Right lobe of liver (tissue), 6 donors: Measurements from ENCODE around the gene AVPR2. TPM values are rescaled to one million over a fixed set of nuclear protein-coding genes. Genes with fewer than 3 reads are reported as not detected.

Experiments
- ATAC-seq, 4 donors: fragments of 200-7000 bp; cut with Tn5 transposase; one replicate each; pipeline ENCODE4 v1.9.1; 2020; ENCODE audit warnings: mild to moderate bottlenecking in 4 of 4, moderate library complexity in 4 of 4
- DNase-seq, 3 donors: peaks; one replicate each; pipeline ENCODE4 v3.0.0-alpha.2; 2020
- H3K27ac ChIP-seq, 3 donors: fragments of 200-600 bp; one replicate each; pipeline ENCODE4 v1.8.0; 2022
- H3K27me3 ChIP-seq, 2 donors: fragments of 200-600 bp; one replicate each; pipeline ENCODE4 v1.8.0; 2022
- H3K36me3 ChIP-seq, 4 donors: fragments of 200-600 bp; sonication (generic) in 1 of 4; one replicate each; pipeline versions ENCODE4 v1.5.1 to v1.8.0; 2017 to 2022; ENCODE audit warnings: control low read depth in 1 of 4
- H3K4me1 ChIP-seq, 4 donors: fragments of 200-600 bp; sonication (generic) in 1 of 4; one replicate each; pipeline versions ENCODE4 v1.5.1 to v1.8.0; 2017 to 2022; ENCODE audit warnings: control low read depth in 1 of 4
- H3K4me3 ChIP-seq, 3 donors: fragments of 200-600 bp; one replicate each; pipeline ENCODE4 v1.8.0; 2022
- H3K9me3 ChIP-seq, 4 donors: fragments of 200-600 bp; sonication (generic) in 1 of 4; one replicate each; pipeline versions ENCODE4 v1.5.1 to v1.8.0; 2017 to 2022; ENCODE audit warnings: control low read depth in 1 of 4
- CTCF ChIP-seq, 4 donors: fragments of 200-600 bp in 3 of 4; fragments of 450-650 bp in 1 of 4; IDR thresholded peaks; one replicate each; pipeline versions ENCODE4 v1.5.1 to v1.8.0; 2016 to 2022; ENCODE audit warnings: antibody characterized with exemption in 4 of 4, mild to moderate bottlenecking in 2 of 4
- POLR2A ChIP-seq: fragments of 450-650 bp; IDR thresholded peaks from one replicate; pipeline ENCODE4 v1.6.1; 2017; ENCODE audit warnings: antibody characterized with exemption, mild to moderate bottlenecking
- WGBS: methylation state at CpG from one replicate; pipeline ENCODE4 v1.1.6; 2018; ENCODE audit warnings: low coverage, low lambda C conversion rate; ENCODE audit not compliant: insufficient coverage; ENCODE audit errors: missing lambda C conversion rate; 5-methylcytosine and 5-hydroxymethylcytosine counted together
- intact Hi-C, 2 donors: fragments of 100-400 bp; cut with DNase I; formaldehyde crosslinking; loops; one replicate each; pipeline versions ENCODE4 v1.11.2 to v1.14.1; 2022
- total RNA-seq, 6 experiments: library from RNA; depleted of rRNA in 2 of 6; stranded (reverse); fragments of >200 nt in 2 of 6; fragmentation: NEBNext Ultra II Directional in 3 of 6; extraction: Animal tissue kit (Norgen Biotek cat#: 25700) in 3 of 6; gene quantifications; one replicate each; pipeline versions ENCODE4 v1.1.0 to v1.2.4, GENCODE V29; 2016 to 2023
- donor health status: DM: no; HTN: yes; CAD: no.
- donor health status: DM: no; HTN: no; CAD: no.
- donor health status: DM: no; HTN: no; CAD: no.
- donor health status: DM: no; HTN: yes; CAD: no.
- donor health status: DM: no; HTN: yes; CAD: no.

Gene AVPR2
- total RNA-seq, 6 experiments from 2014 or later: 0.31 TPM; not detected in 5

GRCh38 chrX:153876112-153876491, 28.4 kb upstream of the AVPR2 start:
- no peak for DNase-seq
- no peak overlapping the region for H3K27ac ChIP-seq
- TF ChIP-seq POLR2A (no peak), CTCF (IDR thresholded peaks at IDR 0.05) (no peak)
- no peaks in the 10 kb centered on the region for H3K4me1 ChIP-seq
- no peaks in the 10 kb centered on the region for H3K9me3 ChIP-seq
- no peaks in the 10 kb centered on the region for H3K36me3 ChIP-seq
- intact Hi-C loops: no loop called here
- H3K4me3 ChIP-seq: no peak overlapping the region
- 41% methylated on average over 3 of the region's 3 CpGs for WGBS
- H3K27me3 ChIP-seq: peaks cover 0 to 4% of the 10 kb centered on the region in 2 donors
- no peak for ATAC-seq

- intact Hi-C loops: no loop called here
- no peak for TF ChIP-seq POLR2A
- no peak for TF ChIP-seq CTCF (IDR thresholded peaks at IDR 0.05)
- Histone ChIP-seq H3K4me3 (no peak overlapping the region), H3K27ac (no peak overlapping the region), H3K27me3 (peaks cover 0 to 4% of the 10 kb centered on the region in 2 donors), H3K9me3 (no peaks in the 10 kb centered on the region), H3K36me3 (no peaks in the 10 kb centered on the region), H3K4me1 (no peaks in the 10 kb centered on the region)
- 28% methylated on average over 2 of the region's 8 CpGs for WGBS
- DNase-seq: no peak
- ATAC-seq: no peak
These were observed 26.8 kb upstream of the AVPR2 start for GRCh38 chrX:153877571-153878261.

- WGBS: no CpG with 5 or more reads among the region's 5 CpGs
- intact Hi-C loops: no loop called here
- H3K9me3 ChIP-seq: no peaks in the 10 kb centered on the region
- no peak for TF ChIP-seq CTCF (IDR thresholded peaks at IDR 0.05)
- no peak for TF ChIP-seq POLR2A
- H3K36me3 ChIP-seq: no peaks in the 10 kb centered on the region
- ATAC-seq (no peak), DNase-seq (no peak)
- H3K27ac ChIP-seq: no peak overlapping the region
- H3K4me3 ChIP-seq: no peak overlapping the region
- H3K4me1 ChIP-seq: no peaks in the 10 kb centered on the region
- H3K27me3 ChIP-seq: peaks cover 0 to 4% of the 10 kb centered on the region in 2 donors
These were observed 26.1 kb upstream of the AVPR2 start for GRCh38 chrX:153878345-153878744.

GRCh38 chrX:153878969-153879653, 25.4 kb upstream of the AVPR2 start:
- intact Hi-C loops: no loop called here
- DNase-seq: no peak
- WGBS: 14% methylated on average over 20 of the region's 28 CpGs
- TF ChIP-seq POLR2A (no peak), CTCF (IDR thresholded peaks at IDR 0.05) (no peak)
- peaks cover 0 to 4% of the 10 kb centered on the region in 2 donors for H3K27me3 ChIP-seq
- H3K4me1 ChIP-seq: no peaks in the 10 kb centered on the region
- H3K4me3 ChIP-seq: no peak overlapping the region
- no peak overlapping the region for H3K27ac ChIP-seq
- ATAC-seq: no peak
- H3K9me3 ChIP-seq: no peaks in the 10 kb centered on the region
- H3K36me3 ChIP-seq: no peaks in the 10 kb centered on the region
